Skeletal muscle cell (primary cell): Measurements from ENCODE around the gene PSMD13.
"Not testable (repeated sequence)": the region's sequence is repeated elsewhere in the genome, so short reads cannot be mapped to it uniquely, and the experiment has no call there.

ENCODE experiments used
- DNase-seq: peaks from one replicate; pipeline ENCODE4 v3.0.0-alpha.2; 2010; ENCODE audit warnings: low read depth
- H3K4me3 ChIP-seq: 2 replicates; pipeline ENCODE4 v1.5.1; 2011; ENCODE audit warnings: low read depth, mild to moderate bottlenecking, control low read depth, low read length, moderate library complexity

PSMD13 gene

GRCh38 chr11:238346-238745 lies 1.6 kb downstream of the PSMD13 start:
- not testable (repeated sequence) for DNase-seq, H3K4me3 ChIP-seq

- no peak for DNase-seq
- H3K4me3 ChIP-seq, result no peak overlapping the region
Measured at GRCh38 chr11:240315-240714, 3.5 kb downstream of the PSMD13 start.

GRCh38 chr11:241634-242033 lies 4.9 kb downstream of the PSMD13 start:
- no peak for DNase-seq

GRCh38 chr11:244376-244775 lies 7.6 kb downstream of the PSMD13 start:
- DNase-seq, result no peak
- H3K4me3 ChIP-seq, result no peak overlapping the region

More at GRCh38 chr11:241634-242033, 4.9 kb downstream of the PSMD13 start:
- H3K4me3 ChIP-seq, result no peak overlapping the region

GRCh38 chr11:249062-249461 lies 12.3 kb downstream of the PSMD13 start:
- H3K4me3 ChIP-seq, result no peak overlapping the region

GRCh38 chr11:250274-250673 lies 13.5 kb downstream of the PSMD13 start:
- H3K4me3 ChIP-seq, result no peak overlapping the region
- DNase-seq, result no peak

More at GRCh38 chr11:249062-249461, 12.3 kb downstream of the PSMD13 start:
- no peak for DNase-seq

- no peak overlapping the region for H3K4me3 ChIP-seq
Measured at GRCh38 chr11:250740-251299, 14.0 kb downstream of the PSMD13 start.

GRCh38 chr11:251550-251949 lies 14.8 kb downstream of the PSMD13 start:
- no peak overlapping the region for H3K4me3 ChIP-seq
- no peak for DNase-seq

More at GRCh38 chr11:250740-251299, 14.0 kb downstream of the PSMD13 start:
- peak; percentile 8 for DNase-seq

GRCh38 chr11:252666-253065 lies 15.9 kb downstream of the PSMD13 start:
- no peak for DNase-seq
- H3K4me3 ChIP-seq, result no peak overlapping the region

GRCh38 chr11:253160-253885 lies 16.5 kb downstream of the PSMD13 start:
- H3K4me3 ChIP-seq, result no peak overlapping the region
- no peak for DNase-seq

- no peak overlapping the region for H3K4me3 ChIP-seq
- no peak for DNase-seq
Measured at GRCh38 chr11:253886-254270, 17.1 kb downstream of the PSMD13 start.

- H3K4me3 ChIP-seq, result no peak overlapping the region
- DNase-seq, result no peak
Measured at GRCh38 chr11:255176-255575, 18.4 kb downstream of the PSMD13 start.

GRCh38 chr11:255816-256215 lies 19.0 kb downstream of the PSMD13 start:
- no peak overlapping the region for H3K4me3 ChIP-seq
- no peak for DNase-seq

GRCh38 chr11:256952-257737 lies 20.4 kb downstream of the PSMD13 start:
- no peak for DNase-seq
- H3K4me3 ChIP-seq, result no peak overlapping the region

GRCh38 chr11:257766-258493 lies 21.2 kb downstream of the PSMD13 start:
- no peak overlapping the region for H3K4me3 ChIP-seq
- DNase-seq, result no peak

GRCh38 chr11:259413-259812 lies 22.6 kb downstream of the PSMD13 start:
- H3K4me3 ChIP-seq, result no peak overlapping the region
- DNase-seq, result no peak

GRCh38 chr11:261624-262023 lies 24.8 kb downstream of the PSMD13 start:
- no peak for DNase-seq
- no peak overlapping the region for H3K4me3 ChIP-seq

- no peak for DNase-seq
Measured at GRCh38 chr11:266676-267439, 30.1 kb downstream of the PSMD13 start.

GRCh38 chr11:267491-267994 lies 30.8 kb downstream of the PSMD13 start:
- H3K4me3 ChIP-seq, result no peak overlapping the region
- DNase-seq, result no peak

More at GRCh38 chr11:266676-267439, 30.1 kb downstream of the PSMD13 start:
- H3K4me3 ChIP-seq, result no peak overlapping the region
